Measurements from ENCODE around the gene RIMS1.
A peak's percentile ranks its signal among the peaks of the same experiment; 100 is the strongest.

RIMS1 gene

GRCh38 chr6:72350296-72350881, 464.0 kb downstream of the RIMS1 start:
- no peak for DNase-seq

GRCh38 chr6:72363844-72364740, 477.7 kb downstream of the RIMS1 start:
- DNase-seq, result no peak

- DNase-seq, result no peak
Measured at GRCh38 chr6:72365773-72366172, 479.4 kb downstream of the RIMS1 start.

GRCh38 chr6:72367439-72367838, 481.1 kb downstream of the RIMS1 start:
- DNase-seq, result no peak

GRCh38 chr6:72371473-72371872, 485.1 kb downstream of the RIMS1 start:
- no peak for DNase-seq

- no peak for DNase-seq
Measured at GRCh38 chr6:72374172-72374571, 487.8 kb downstream of the RIMS1 start.

GRCh38 chr6:72374857-72375256, 488.5 kb downstream of the RIMS1 start:
- no peak for DNase-seq

GRCh38 chr6:72376736-72377135, 490.4 kb downstream of the RIMS1 start:
- no peak for DNase-seq

GRCh38 chr6:72381076-72381475, 494.7 kb downstream of the RIMS1 start:
- DNase-seq, result no peak

- DNase-seq, result no peak
Measured at GRCh38 chr6:72382602-72383529, 496.5 kb downstream of the RIMS1 start.

GRCh38 chr6:72386324-72386723, 500.0 kb downstream of the RIMS1 start:
- DNase-seq, result no peak

GRCh38 chr6:72389698-72390097, 503.3 kb downstream of the RIMS1 start:
- DNase-seq, result no peak

GRCh38 chr6:72390548-72390947, 504.2 kb downstream of the RIMS1 start:
- no peak for DNase-seq

GRCh38 chr6:72401865-72402264, 515.5 kb downstream of the RIMS1 start:
- DNase-seq, result no peak

GRCh38 chr6:72403413-72403812, 517.1 kb downstream of the RIMS1 start:
- DNase-seq, result no peak

- no peak for DNase-seq
Measured at GRCh38 chr6:72406517-72406916, 520.2 kb downstream of the RIMS1 start.

GRCh38 chr6:72410769-72411168, 524.4 kb downstream of the RIMS1 start:
- no peak for DNase-seq

GRCh38 chr6:72411872-72412708, 525.7 kb downstream of the RIMS1 start:
- DNase-seq, result peak; percentile 86

- DNase-seq, result peak; percentile 50
Measured at GRCh38 chr6:72412709-72413044, 526.3 kb downstream of the RIMS1 start.

GRCh38 chr6:72413884-72414283, 527.5 kb downstream of the RIMS1 start:
- no peak for DNase-seq

GRCh38 chr6:72414657-72415056, 528.3 kb downstream of the RIMS1 start:
- DNase-seq, result no peak

GRCh38 chr6:72416744-72417465, 530.6 kb downstream of the RIMS1 start:
- DNase-seq, result no peak
